DMS153 treated with DMSO at 0.1 percent for 48 hours (cell line): ENCODE results near the gene SUDS3.
"Not testable (repeated sequence)": the region's sequence is repeated elsewhere in the genome, so short reads cannot be mapped to it uniquely, and the experiment has no call there.

Experiments
- DNase-seq: peaks from one replicate; lab custom pipeline; 2025; ENCODE audit not compliant: unreplicated experiment; lab: John Stamatoyannopoulos, UW

Gene SUDS3

GRCh38 chr12:118391836-118392235 is 15.5 kb downstream of the SUDS3 start:
- no peak for DNase-seq

DNA sequence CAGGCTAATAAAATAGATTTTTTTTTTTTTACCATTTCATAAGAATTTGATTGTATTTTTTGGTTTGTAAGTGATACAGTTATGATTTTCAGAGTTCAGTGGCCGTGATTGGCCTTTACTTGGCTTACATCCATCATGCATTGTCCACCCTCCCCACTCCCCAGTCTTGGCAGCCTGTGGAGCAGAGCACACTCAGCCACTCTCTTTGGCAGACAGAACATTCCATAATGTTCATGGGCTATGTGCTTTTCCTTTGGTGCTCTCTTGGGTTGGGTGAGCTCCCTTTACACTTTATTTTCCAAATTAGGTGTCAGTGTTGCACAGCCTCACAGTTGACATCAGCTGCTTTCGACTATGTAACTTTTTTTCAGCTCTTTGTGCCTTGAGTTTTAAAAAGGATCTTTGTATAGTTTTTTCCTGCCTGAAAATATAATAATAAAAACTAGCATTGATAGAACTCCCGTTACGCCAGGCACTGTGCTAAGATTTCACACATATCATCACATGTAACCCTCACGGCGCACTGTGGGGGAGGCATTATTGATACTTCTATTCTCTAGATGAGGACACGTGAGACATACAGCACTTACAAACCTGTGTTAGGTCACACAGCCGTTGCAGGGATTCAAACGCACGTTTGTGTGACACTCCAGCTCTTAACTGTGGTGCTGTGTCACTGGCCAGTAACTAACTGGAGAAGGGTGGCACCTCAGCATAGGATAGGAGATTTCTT is 21.5 kb downstream of the SUDS3 start:
- DNase-seq, result no peak

GRCh38 chr12:118398524-118398923 is 22.2 kb downstream of the SUDS3 start:
- DNase-seq, result no peak

GRCh38 chr12:118398940-118399339 is 22.6 kb downstream of the SUDS3 start:
- no peak for DNase-seq

DNA sequence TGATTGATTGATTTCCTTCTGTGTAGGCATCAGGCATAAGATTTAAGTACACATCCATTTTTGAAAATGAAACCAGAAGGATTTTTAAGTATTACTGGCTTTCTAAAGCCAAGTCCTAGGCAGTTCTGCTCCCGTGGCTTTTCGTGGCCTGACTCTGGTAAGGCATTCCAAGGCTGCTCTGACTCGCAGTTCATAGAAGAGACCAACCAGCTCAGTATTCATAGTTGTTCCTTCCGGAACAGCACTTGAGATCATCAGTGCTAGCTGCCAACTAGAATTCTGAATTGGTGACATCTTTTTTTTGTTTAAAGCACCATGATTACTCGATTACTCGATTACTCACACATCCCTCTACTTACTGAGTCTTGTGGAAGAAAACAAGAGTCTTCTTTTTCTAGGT is 25.9 kb downstream of the SUDS3 start:
- DNase-seq, result no peak

DNA sequence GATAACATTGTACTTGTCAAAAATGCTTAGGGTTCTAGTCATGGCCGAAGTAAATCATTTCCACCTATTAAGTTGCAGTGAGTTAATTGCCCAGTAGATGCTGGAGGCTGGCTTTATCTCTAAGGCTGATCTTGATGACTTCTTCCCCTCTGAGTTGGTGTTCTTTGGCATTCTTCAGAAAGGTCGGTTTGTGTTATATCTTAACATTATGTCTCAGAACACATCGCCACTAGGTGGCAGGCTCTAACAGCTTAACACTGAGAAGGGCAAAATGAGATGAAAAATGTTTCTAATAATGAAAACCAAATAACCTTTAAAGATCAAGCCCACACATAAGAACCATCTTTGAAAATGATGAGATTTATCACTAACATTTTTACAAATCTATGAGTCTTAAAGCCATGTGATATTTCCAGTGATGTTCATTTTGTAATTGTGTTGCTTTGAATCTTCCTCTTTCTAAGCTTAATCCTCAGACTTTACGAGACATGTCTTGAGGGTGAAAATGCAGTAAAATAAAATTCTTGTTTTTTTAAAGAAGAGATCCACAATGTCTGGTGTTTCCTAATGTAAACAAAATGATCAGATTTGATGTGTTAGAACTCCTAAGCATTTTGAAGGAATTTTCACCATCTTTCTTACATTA is 28.6 kb downstream of the SUDS3 start:
- no peak for DNase-seq

DNA sequence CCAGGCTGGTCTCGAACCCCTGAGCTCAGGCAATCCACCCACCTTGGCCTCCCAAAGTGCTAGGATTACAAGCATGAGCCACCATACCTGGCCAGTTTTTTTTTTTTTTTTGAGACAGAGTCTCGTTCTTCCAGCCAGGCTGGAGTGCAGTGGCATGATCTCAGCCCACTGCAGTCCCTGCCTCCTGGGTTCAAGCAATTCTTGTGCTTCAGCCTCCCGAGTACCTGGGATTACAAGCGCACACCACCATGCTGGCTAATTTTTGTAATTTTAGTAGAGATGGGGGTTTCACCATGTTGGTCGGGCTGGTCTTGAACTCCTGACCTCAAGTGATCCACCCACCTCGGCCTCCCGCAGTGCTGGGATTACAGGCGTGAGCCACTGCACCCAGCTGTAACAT is 31.9 kb downstream of the SUDS3 start:
- DNase-seq, result not testable (repeated sequence)

GRCh38 chr12:118409834-118410233 is 33.5 kb downstream of the SUDS3 start:
- DNase-seq, result no peak

GRCh38 chr12:118417942-118418341 is 41.6 kb downstream of the SUDS3 start:
- no peak for DNase-seq

GRCh38 chr12:118418385-118419057 is 42.2 kb downstream of the SUDS3 start:
- DNase-seq, result no peak

DNA sequence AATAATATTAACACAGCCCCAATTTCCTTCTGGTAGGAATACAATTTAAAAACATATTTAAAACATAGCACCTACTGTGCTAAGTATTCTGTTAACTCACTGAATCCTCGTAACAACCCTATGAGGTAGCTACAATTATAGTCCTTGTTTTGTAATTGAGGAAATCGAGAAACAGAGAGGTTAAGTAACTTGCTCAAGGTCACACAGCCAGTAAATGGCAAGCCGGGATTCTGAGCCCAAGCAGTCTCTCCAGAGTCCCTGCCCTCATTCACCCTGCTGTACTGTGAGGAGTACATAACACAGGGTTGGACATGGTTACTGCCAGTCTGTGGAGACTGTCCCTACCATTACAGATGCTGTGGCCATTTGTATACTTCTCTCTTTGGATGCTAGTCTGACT is 44.3 kb downstream of the SUDS3 start:
- DNase-seq, result no peak

DNA sequence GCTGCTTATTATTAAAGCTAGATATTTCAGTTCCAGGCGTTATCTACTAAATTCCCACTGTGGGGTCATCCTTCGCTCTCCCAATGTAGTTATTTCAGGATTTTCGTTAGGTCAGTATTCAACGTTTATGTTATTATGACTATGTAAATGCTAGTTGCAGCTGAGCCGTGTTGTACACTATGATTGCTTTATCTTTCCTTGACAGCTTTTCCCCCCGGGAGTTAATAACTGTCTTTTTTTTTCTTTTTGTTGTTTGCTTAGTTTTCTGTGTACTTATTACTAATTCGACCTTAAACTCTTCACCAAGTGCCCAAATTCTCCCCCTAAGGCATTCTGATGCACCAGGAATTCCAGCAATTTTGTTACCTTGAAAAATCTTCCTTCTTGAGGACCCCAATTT is 48.5 kb downstream of the SUDS3 start:
- DNase-seq, result no peak

- no peak for DNase-seq
Observed at GRCh38 chr12:118425364-118425763, 49.0 kb downstream of the SUDS3 start.

DNA sequence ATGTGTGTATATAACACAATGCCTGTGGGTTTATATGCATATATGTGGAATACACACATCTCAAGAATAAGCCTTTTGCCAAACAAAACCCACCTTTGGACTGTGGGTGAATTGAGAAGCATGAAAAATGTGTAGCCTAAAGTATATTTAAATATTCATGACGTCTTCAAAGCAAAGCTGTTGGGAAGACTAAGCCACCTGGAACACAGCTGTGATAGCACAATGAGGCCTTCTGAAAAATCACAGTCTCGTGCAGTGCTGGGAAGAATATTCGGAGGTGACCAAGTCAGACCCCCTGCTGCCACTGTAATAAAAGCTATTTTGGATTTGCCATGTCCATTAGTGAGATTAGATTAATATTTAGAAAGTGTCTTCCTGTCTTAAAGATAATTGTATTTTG is 51.5 kb downstream of the SUDS3 start:
- DNase-seq, result no peak

- DNase-seq, result no peak
Observed at GRCh38 chr12:118428643-118429042, 52.3 kb downstream of the SUDS3 start.

- no peak for DNase-seq
Observed at GRCh38 chr12:118429688-118430383, 53.5 kb downstream of the SUDS3 start.

DNA sequence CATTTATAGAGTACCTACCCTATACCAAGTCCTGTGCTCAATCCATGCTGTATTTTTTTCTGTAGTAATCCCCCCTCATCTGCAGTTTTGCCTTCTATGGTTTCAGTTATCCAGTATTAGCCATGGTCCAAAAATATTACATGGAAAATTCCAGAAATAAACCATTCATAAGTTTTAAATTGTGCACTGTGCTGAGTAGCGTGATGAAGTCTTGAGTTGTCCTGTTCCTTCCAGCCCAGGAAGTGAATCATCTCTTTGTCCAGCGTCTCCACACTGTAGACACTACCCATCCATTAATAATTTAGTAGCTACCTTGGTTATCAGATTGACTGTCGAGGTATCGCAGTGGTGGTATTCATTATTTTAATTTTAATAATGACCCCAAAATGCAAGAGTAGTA is 54.2 kb downstream of the SUDS3 start:
- no peak for DNase-seq

- no peak for DNase-seq
Observed at GRCh38 chr12:118432812-118433545, 56.6 kb downstream of the SUDS3 start.

DNA sequence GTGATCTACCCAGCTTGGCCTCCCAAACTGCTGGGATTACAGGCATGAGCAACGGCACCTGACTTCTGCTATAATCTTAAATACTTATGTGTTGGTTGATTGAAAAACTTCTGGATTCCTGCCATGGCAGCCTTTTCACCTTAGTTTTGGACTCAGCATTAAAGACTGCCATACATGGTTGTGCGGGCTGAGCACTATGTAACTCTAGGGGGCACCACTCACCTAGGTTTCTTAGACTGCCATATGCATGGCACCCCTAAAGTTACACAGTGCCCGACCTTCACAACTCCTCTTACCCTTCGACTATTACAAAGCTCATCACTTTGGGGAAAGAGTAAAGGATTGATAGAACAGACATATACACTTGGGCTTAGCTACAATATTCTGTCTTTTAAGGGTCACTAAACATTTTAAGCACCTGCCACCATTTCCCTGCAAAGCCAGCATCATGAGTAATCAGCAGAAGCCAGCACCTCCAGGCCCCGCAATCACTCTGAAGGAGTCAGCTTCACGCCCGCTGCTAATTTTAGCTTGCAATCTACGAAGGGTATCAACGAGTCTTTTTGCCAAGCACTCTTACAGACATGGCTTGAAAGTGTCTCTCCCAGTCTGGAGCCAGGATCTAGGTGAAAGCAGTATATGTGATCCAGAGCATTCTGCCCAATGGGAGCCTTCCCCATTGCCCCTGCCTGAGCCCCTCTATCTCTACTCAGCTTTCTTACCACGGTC is 59.8 kb downstream of the SUDS3 start:
- DNase-seq, result peak; percentile 3

DNA sequence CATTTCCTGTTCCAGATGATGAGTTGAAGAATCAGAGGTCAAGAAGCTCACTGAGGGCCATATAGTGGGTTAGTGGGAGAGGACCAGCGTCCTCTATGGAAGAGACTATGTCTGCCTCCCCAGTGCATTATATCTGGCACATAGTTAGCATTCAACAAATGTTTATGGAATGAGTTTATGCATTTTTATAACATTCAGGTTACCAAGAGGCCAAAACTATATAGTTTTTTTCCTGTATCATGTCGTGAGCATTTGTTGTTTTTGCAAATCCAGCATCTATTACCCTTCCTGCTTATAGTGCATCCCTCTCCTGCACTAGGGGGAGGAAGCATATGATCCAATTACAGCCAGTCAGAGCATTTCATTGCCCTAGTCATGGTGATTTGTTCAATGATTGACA is 60.6 kb downstream of the SUDS3 start:
- DNase-seq, result no peak
